HG02642 (cell line): ENCODE data around the gene CHRD.
"Not testable (repeated sequence)": the region's sequence is repeated elsewhere in the genome, so short reads cannot be mapped to it uniquely, and the experiment has no call there.

ENCODE experiments used
- ATAC-seq: cut with Tn5 transposase; IDR thresholded peaks from one replicate; pipeline ENCODE4 v1.9.1; 2021; ENCODE audit warnings: mild to moderate bottlenecking; ENCODE audit not compliant: unreplicated experiment, poor library complexity

The CHRD gene

GRCh38 chr3:184409946-184410500 is 30.2 kb downstream of the CHRD start:
- ATAC-seq: no peak

GRCh38 chr3:184414418-184415202 is 34.8 kb downstream of the CHRD start:
- ATAC-seq: no peak

- ATAC-seq: no peak
These were observed 35.3 kb downstream of the CHRD start for GRCh38 chr3:184415203-184415490.

DNA sequence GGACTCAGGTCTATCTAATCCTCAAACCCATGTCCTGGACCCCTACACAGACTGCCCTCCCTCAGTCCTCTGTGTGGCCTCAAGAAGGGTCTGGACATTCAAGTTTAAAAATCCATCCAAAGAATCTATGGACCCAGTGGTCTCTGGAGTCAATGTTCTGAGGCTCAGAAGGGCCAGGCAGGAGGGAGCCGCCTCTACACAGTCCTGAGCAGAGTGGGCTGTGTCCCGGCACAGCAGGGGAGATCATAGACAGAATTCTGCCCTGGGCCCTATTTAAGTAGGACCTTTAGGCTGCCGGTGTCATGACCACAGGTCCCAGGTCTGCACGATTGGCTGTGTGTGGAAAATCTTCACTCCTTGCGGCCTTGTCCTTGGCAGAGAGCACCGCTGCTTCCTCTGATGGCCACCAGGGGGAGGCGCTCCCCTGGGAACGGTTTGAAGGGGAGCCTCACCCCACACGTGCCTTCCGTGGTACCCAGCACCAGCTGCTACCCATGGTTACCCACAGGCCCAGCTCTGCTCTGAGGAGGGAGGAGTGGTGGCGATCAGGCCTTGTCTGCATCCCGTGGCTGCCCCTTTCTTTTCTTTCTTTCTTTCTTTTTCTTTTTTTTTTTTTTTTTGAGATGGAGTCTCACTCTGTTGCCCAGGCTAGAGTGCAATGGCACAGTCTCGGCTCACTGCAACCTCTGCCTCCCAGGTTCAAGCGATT is 37.9 kb downstream of the CHRD start:
- ATAC-seq: peak; percentile 95

DNA sequence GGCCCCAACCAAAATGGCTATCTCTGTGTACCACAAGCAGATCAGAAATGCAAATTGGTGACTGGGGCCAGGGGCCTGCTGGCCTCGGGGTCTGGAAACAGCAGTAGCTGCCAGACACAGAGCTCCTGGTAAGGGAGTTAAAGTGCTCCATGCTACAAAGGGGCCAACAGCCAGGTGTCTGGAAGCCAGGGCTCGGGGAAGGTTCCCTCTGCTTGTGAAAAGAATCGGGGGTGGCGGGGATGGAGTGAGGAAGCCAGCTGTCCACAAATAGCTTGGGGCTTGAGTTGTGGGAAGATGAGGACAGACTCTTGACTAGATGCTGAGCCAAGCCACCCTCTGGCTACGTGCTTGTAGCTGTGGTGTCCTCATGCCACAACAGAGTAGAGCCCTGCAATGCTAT is 39.3 kb downstream of the CHRD start:
- no peak for ATAC-seq

GRCh38 chr3:184423561-184423960 is 43.7 kb downstream of the CHRD start:
- no peak for ATAC-seq

- no peak for ATAC-seq
These were observed 46.9 kb downstream of the CHRD start for GRCh38 chr3:184426691-184427141.

GRCh38 chr3:184428561-184429175 is 48.8 kb downstream of the CHRD start:
- no peak for ATAC-seq

- no peak for ATAC-seq
These were observed 49.9 kb downstream of the CHRD start for GRCh38 chr3:184429786-184430185.

DNA sequence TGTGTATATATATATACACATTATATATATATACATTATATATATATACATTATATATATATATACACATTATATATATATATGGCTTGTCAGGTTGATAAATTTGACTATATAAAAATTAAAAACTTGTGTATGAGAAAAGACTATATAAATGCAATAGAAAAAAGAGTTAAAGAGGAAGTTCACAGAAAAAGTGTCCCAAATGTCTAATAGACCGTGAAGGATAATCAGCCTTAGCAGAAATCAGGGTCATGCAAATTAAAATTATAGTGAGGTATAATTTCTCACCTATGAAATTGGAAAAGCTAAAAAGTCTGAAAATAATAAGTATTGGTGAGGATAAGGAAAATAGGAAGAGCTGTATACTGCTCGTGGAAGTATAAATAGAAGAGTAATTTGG is 51.1 kb downstream of the CHRD start:
- ATAC-seq: no peak

- ATAC-seq: not testable (repeated sequence)
These were observed 53.3 kb downstream of the CHRD start for GRCh38 chr3:184433178-184433577.

DNA sequence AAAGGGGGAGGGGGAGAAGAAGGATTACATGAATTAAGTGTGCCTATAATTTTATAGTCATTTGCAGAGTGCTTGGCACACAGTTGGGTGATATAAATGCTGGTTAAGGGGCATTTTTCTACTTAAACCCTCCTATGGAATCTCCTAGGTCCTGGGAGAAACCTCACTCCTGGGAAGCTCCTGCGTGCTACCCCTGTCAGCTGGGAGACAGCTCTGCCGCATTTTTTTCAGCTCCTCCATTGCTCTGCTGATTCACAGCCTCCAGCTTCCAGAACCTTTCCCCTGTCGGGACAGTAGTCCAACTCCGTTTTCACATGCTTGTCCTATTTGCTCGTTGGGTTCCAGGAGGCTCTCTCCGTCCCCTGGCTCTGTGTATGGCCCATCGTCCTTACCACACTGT is 59.2 kb downstream of the CHRD start:
- no peak for ATAC-seq
